DOHH2 (cell line): ENCODE measurements around the gene SELENOK.

Source experiments
- CTCF ChIP-seq: fragments of 200-600 bp; sonication (generic); IDR thresholded peaks from one replicate; pipeline ENCODE4 v1.5.1; 2014; ENCODE audit warnings: antibody characterized with exemption, mild to moderate bottlenecking, low read depth, low read length; ENCODE audit not compliant: poor library complexity, severe bottlenecking
- EZH2phosphoT487 ChIP-seq: fragments of 200-600 bp; sonication (generic); IDR thresholded peaks from 2 replicates; pipeline ENCODE4 v1.6.1; 2017; ENCODE audit warnings: borderline replicate concordance, mild to moderate bottlenecking, antibody characterized with exemption, low read length, moderate library complexity, mixed read lengths

DNA sequence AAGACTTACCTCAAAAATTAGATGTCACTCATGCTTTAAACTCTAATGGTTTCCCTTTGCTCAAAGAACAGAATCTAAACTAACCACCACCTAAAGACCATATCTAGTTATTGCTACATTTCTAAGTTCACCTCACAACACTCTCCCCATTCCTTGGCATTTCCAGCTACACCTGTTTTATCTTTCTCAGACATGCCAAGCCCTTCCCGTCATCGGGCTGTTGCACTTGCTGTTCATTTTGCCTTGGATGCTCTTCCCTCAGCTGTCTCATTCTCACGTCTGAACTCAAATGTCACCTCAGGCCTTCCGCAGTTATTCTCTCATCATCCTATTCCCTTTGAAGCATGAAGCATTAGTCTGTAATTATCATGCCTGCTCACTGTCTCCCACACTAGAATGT, 8.7 kb downstream of the SELENOK start:
- no peak for TF ChIP-seq CTCF
- no peak for TF ChIP-seq EZH2phosphoT487
